Hepatocyte (in vitro differentiated cells): ENCODE measurements around the gene SEMA4A. TPM values are rescaled to one million over a fixed set of nuclear protein-coding genes. Genes with fewer than 3 reads are reported as not detected.

ENCODE experiments used
- DNase-seq: peaks from one replicate; pipeline ENCODE4 v3.0.0-alpha.2; 2016; ENCODE audit warnings: low spot score
- H2AFZ ChIP-seq: fragments of 200-600 bp; sonication (generic); 2 replicates; pipeline ENCODE4 v1.6.0; 2016; ENCODE audit warnings: antibody characterized with exemption, mild to moderate bottlenecking
- H3K27ac ChIP-seq: fragments of 200-600 bp; sonication (generic); 2 replicates; pipeline ENCODE4 v1.5.1; 2016; ENCODE audit warnings: mild to moderate bottlenecking
- H3K27me3 ChIP-seq: fragments of 200-600 bp; sonication (generic); 2 replicates; pipeline ENCODE4 v1.6.1; 2016
- H3K36me3 ChIP-seq: fragments of 200-600 bp; sonication (generic); replicated peaks from 2 replicates; pipeline ENCODE4 v1.5.1; 2016; ENCODE audit warnings: low read depth; ENCODE audit not compliant: insufficient read depth
- H3K4me1 ChIP-seq: fragments of 200-600 bp; sonication (generic); 2 replicates; pipeline ENCODE4 v1.5.1; 2016; ENCODE audit warnings: mild to moderate bottlenecking, moderate library complexity; ENCODE audit not compliant: insufficient read depth
- H3K4me2 ChIP-seq: fragments of 200-600 bp; sonication (generic); 2 replicates; pipeline ENCODE4 v1.6.0; 2016
- H3K4me3 ChIP-seq: fragments of 200-600 bp; sonication (generic); 2 replicates; pipeline ENCODE4 v1.5.1; 2016; ENCODE audit warnings: mild to moderate bottlenecking
- H3K79me2 ChIP-seq: fragments of 200-600 bp; sonication (generic); 2 replicates; pipeline ENCODE4 v1.6.0; 2017; ENCODE audit warnings: mild to moderate bottlenecking
- H3K9me2 ChIP-seq: fragments of 200-600 bp; sonication (generic); replicated peaks from 2 replicates; pipeline ENCODE4 v1.6.0; 2017; ENCODE audit warnings: mild to moderate bottlenecking; ENCODE audit not compliant: insufficient read depth
- H3K9me3 ChIP-seq: fragments of 200-600 bp; sonication (generic); 2 replicates; pipeline ENCODE4 v1.5.1; 2016; ENCODE audit warnings: low read depth, mild to moderate bottlenecking
- H4K20me1 ChIP-seq: fragments of 200-600 bp; sonication (generic); 2 replicates; pipeline ENCODE4 v1.6.0; 2016; ENCODE audit warnings: mild to moderate bottlenecking; ENCODE audit not compliant: insufficient read depth, poor library complexity, severe bottlenecking
- EZH2 ChIP-seq: fragments of 200-600 bp; sonication (generic); IDR thresholded peaks from 2 replicates; pipeline ENCODE4 v1.6.1; 2016; ENCODE audit warnings: antibody characterized with exemption, mild to moderate bottlenecking, borderline replicate concordance
- EZH2phosphoT487 ChIP-seq: fragments of 200-600 bp; sonication (generic); IDR thresholded peaks from one replicate; pipeline ENCODE4 v1.6.1; 2018; ENCODE audit warnings: antibody characterized with exemption, mild to moderate bottlenecking, low read depth, moderate library complexity; ENCODE audit not compliant: unreplicated experiment, severe bottlenecking
- WGBS: methylation state at CpG from one replicate; pipeline ENCODE4 v1.1.6; 2016; ENCODE audit warnings: low lambda C conversion rate; ENCODE audit errors: missing lambda C conversion rate; 5-methylcytosine and 5-hydroxymethylcytosine counted together
- polyA plus RNA-seq: library from polyadenylated mRNA; unstranded; fragments of >200 nt; fragmentation: Nextera tagmentation; extraction: Ambion mirVana; gene quantifications from 2 replicates; pipeline ENCODE4 v1.2.1, GENCODE V29; 2016
- total RNA-seq: library from RNA; depleted of rRNA; stranded (reverse); fragments of >200 nt; gene quantifications from 2 replicates; pipeline ENCODE4 v1.2.3, GENCODE V29; 2014
- TF ChIP-seq, protein P1 (sequence below): fragments of 200-600 bp; sonication (generic); IDR thresholded peaks from 2 replicates; pipeline ENCODE4 v1.5.1; 2016; ENCODE audit warnings: antibody characterized with exemption, mild to moderate bottlenecking; ENCODE audit not compliant: poor library complexity

The SEMA4A gene
- total and polyA plus RNA-seq, 2 experiments from 2014 or later = 1.3 to 2.1 TPM

DNA sequence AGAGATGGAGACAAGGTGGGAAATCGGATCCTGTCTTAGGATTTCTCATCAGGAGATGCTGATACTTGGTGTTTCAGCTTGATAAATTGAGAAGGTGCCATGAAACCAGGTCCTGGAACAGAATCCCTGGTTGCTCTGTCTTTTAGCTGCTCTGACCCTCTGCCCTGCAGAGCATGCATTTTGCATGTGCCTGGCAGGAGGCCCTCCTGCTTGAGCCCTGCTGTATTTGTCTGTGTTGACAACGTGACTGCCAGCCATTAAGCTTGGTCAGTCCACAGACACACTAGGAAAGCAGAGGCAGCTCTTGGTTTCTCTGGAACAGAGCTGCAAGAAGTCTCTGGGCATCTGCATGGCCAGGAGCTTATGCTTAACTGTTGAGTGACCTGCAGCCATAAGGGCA is 43.1 kb downstream of the SEMA4A start:
- Histone ChIP-seq H2AFZ (no peak overlapping the region), H3K9me3 (no peaks in the 10 kb centered on the region), H3K27ac (no peak overlapping the region), H3K36me3 (no peaks in the 10 kb centered on the region), H3K27me3 (no peaks in the 10 kb centered on the region), H3K4me1 (peaks cover 10% of the 10 kb centered on the region), H3K4me2 (peak overlapping the region; percentile 77), H4K20me1 (no peaks in the 10 kb centered on the region), H3K9me2 (no peaks in the 10 kb centered on the region), H3K79me2 (peaks cover 67% of the 10 kb centered on the region), H3K4me3 (no peak overlapping the region)
- TF ChIP-seq, protein P1, sequence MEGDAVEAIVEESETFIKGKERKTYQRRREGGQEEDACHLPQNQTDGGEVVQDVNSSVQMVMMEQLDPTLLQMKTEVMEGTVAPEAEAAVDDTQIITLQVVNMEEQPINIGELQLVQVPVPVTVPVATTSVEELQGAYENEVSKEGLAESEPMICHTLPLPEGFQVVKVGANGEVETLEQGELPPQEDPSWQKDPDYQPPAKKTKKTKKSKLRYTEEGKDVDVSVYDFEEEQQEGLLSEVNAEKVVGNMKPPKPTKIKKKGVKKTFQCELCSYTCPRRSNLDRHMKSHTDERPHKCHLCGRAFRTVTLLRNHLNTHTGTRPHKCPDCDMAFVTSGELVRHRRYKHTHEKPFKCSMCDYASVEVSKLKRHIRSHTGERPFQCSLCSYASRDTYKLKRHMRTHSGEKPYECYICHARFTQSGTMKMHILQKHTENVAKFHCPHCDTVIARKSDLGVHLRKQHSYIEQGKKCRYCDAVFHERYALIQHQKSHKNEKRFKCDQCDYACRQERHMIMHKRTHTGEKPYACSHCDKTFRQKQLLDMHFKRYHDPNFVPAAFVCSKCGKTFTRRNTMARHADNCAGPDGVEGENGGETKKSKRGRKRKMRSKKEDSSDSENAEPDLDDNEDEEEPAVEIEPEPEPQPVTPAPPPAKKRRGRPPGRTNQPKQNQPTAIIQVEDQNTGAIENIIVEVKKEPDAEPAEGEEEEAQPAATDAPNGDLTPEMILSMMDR = no peak
- no peak for TF ChIP-seq EZH2
- no peak for TF ChIP-seq EZH2phosphoT487
- DNase-seq = no peak
- 72% methylated on average over 2 of the region's 2 CpGs for WGBS

DNA sequence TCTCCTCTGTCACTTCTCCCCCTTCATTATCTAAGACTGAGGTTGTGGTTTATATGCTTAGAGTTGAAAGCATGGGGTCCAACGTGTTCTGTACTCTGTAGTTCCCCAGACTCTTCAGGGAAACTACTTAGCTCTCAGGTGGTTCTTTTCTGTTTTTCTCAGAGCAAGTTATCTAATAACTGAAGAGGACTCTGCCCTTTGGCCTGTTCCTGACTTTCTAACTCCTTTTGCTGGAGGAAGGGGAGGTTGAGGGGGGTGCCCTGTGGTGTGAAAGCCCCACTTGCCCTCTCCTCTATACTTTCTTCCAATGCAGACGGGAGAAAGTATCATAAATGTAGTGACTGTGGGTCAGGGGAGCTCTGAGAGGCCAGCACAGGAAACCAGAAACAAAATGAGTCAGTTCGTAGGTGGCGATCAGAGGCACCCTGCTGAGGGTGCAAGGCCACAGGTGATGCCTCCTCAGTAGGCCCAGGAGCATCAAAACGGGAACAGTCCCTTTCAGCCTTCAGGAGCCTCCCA is 45.5 kb downstream of the SEMA4A start:
- H3K4me3 ChIP-seq = no peak overlapping the region
- peaks cover 86% of the 10 kb centered on the region for H3K79me2 ChIP-seq
- H3K4me1 ChIP-seq = peaks cover 10% of the 10 kb centered on the region
- DNase-seq = peak; percentile 18
- H3K27me3 ChIP-seq = no peaks in the 10 kb centered on the region
- no peaks in the 10 kb centered on the region for H4K20me1 ChIP-seq
- peak overlapping the region; percentile 64 for H3K27ac ChIP-seq
- H3K9me2 ChIP-seq = no peaks in the 10 kb centered on the region
- H3K9me3 ChIP-seq = no peaks in the 10 kb centered on the region
- TF ChIP-seq EZH2phosphoT487 = no peak
- TF ChIP-seq EZH2 = no peak
- TF ChIP-seq, protein P1 = no peak
- 76% methylated on average over 5 of the region's 5 CpGs for WGBS
- H3K36me3 ChIP-seq = no peaks in the 10 kb centered on the region
- peak overlapping the region; percentile 28 for H3K4me2 ChIP-seq
- no peak overlapping the region for H2AFZ ChIP-seq

DNA sequence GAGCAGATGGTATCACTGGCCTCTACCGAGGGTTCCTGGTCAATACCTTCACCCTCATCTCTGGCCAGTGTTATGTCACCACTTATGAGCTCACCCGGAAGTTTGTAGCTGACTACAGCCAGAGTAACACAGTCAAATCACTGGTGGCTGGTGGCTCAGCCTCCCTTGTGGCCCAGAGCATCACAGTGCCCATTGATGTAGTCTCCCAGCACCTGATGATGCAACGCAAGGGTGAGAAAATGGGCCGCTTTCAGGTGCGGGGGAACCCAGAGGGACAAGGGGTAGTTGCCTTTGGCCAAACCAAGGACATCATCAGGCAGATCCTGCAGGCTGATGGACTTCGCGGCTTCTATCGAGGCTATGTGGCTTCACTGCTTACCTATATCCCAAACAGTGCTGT is 46.7 kb downstream of the SEMA4A start:
- no peak for DNase-seq
- H3K9me2 ChIP-seq = no peaks in the 10 kb centered on the region
- H3K27ac ChIP-seq = no peak overlapping the region
- H3K27me3 ChIP-seq = no peaks in the 10 kb centered on the region
- H4K20me1 ChIP-seq = no peaks in the 10 kb centered on the region
- TF ChIP-seq EZH2 (no peak), EZH2phosphoT487 (no peak)
- TF ChIP-seq, protein P1 = no peak
- no peak overlapping the region for H3K4me2 ChIP-seq
- 97% methylated on average over 8 of the region's 8 CpGs for WGBS
- no peaks in the 10 kb centered on the region for H3K36me3 ChIP-seq
- H3K4me1 ChIP-seq = peaks cover 6% of the 10 kb centered on the region
- H3K79me2 ChIP-seq = peaks cover 84% of the 10 kb centered on the region
- H3K9me3 ChIP-seq = no peaks in the 10 kb centered on the region
- H3K4me3 ChIP-seq = no peak overlapping the region
- no peak overlapping the region for H2AFZ ChIP-seq

DNA sequence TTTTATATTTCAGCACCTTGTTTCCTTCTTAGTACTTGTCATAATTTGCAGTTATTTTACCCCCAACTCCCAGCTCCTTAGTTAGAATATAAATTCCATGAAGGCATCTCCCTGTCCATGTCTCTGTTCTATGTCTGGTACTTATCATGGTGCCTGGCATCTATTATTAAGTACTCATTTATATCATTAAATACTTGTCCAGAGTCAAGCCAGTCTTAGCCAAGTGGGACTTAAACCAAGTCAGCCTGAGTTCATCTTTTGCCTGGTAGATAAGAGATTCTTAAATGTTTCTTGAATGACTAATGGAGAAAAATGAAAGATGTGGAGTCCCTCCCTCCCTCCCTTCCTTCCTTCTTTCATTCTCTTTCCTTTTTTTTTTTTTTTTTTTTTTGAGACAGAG is 49.9 kb downstream of the SEMA4A start:
- no peaks in the 10 kb centered on the region for H4K20me1 ChIP-seq
- H3K79me2 ChIP-seq = peaks cover 51% of the 10 kb centered on the region
- H3K27me3 ChIP-seq = no peaks in the 10 kb centered on the region
- no peaks in the 10 kb centered on the region for H3K36me3 ChIP-seq
- no peaks in the 10 kb centered on the region for H3K9me3 ChIP-seq
- no peak overlapping the region for H3K4me2 ChIP-seq
- no peaks in the 10 kb centered on the region for H3K9me2 ChIP-seq
- peak overlapping the region; percentile 63 for H3K27ac ChIP-seq
- no peak overlapping the region for H2AFZ ChIP-seq
- no peak for DNase-seq
- no peak for TF ChIP-seq EZH2
- no peak for TF ChIP-seq EZH2phosphoT487
- TF ChIP-seq, protein P1 = no peak
- peaks cover 3% of the 10 kb centered on the region for H3K4me1 ChIP-seq
- no peak overlapping the region for H3K4me3 ChIP-seq
